CD4-positive, alpha-beta memory T cell (primary cell): Measurements from ENCODE around the gene SLC6A3. TPM values are rescaled to one million over a fixed set of nuclear protein-coding genes. Genes with fewer than 3 reads are reported as not detected.

Experiments
- CTCF ChIA-PET: fragments of 350-600 bp; sonication (Branson Sonifier 250); formaldehyde crosslinking; loops from one replicate; lab custom pipeline; 2021; ENCODE audit warnings: inconsistent platforms; ENCODE audit not compliant: partially characterized antibody; lab: Charles Lee
- POLR2A ChIA-PET: fragments of 350-600 bp; sonication (Branson Sonifier 250); formaldehyde crosslinking; loops from one replicate; lab custom pipeline; 2021; ENCODE audit not compliant: partially characterized antibody; lab: Charles Lee
- DNase-seq, 5 donors: peaks; one replicate each; pipeline versions ENCODE4 v3.0.0 to v3.0.0-alpha.2; 2020 to 2022; ENCODE audit warnings: mixed read lengths in 1 of 5
- H3K27ac ChIP-seq: one replicate; pipeline ENCODE4 v1.7.0; 2013; ENCODE audit warnings: low read depth, low read length
- H3K27me3 ChIP-seq: 2 replicates; pipeline ENCODE4 v1.7.0; 2013; ENCODE audit warnings: mild to moderate bottlenecking, low read length, moderate library complexity; ENCODE audit not compliant: insufficient read depth
- H3K36me3 ChIP-seq: 2 replicates; pipeline ENCODE4 v1.7.0; 2013; ENCODE audit warnings: mild to moderate bottlenecking, low read length, moderate library complexity; ENCODE audit not compliant: insufficient read depth
- H3K4me1 ChIP-seq: 2 replicates; pipeline ENCODE4 v1.7.0; 2013; ENCODE audit warnings: mild to moderate bottlenecking, low read length, moderate library complexity; ENCODE audit not compliant: insufficient read depth
- H3K4me3 ChIP-seq, 2 donors: one replicate each; pipeline ENCODE4 v1.7.0; 2013; ENCODE audit warnings: low read length in 2 of 2, mild to moderate bottlenecking in 1 of 2
- H3K9me3 ChIP-seq, 2 donors: one replicate each; pipeline ENCODE4 v1.7.0; 2013; ENCODE audit warnings: low read length in 2 of 2, control low read depth in 1 of 2; ENCODE audit not compliant: control insufficient read depth in 1 of 2
- H3K27ac Mint-ChIP-seq, 7 donors: one replicate each; pipeline ENCODE4 v1.8.0; 2020 to 2021; ENCODE audit warnings: mixed read lengths in 7 of 7, mild to moderate bottlenecking in 6 of 7, inconsistent platforms in 3 of 7, moderate library complexity in 3 of 7
- H3K27me3 Mint-ChIP-seq, 2 donors: one replicate each; pipeline ENCODE4 v1.8.0; 2020 to 2021; ENCODE audit warnings: mixed read lengths in 2 of 2
- H3K36me3 Mint-ChIP-seq, 2 donors: one replicate each; pipeline ENCODE4 v1.8.0; 2020 to 2021; ENCODE audit warnings: mixed read lengths in 2 of 2, inconsistent platforms in 1 of 2, mild to moderate bottlenecking in 1 of 2
- H3K4me1 Mint-ChIP-seq, 4 donors: one replicate each; pipeline ENCODE4 v1.8.0; 2020 to 2021; ENCODE audit warnings: mixed read lengths in 4 of 4, mild to moderate bottlenecking in 1 of 4
- H3K4me3 Mint-ChIP-seq, 8 donors: one replicate each; pipeline ENCODE4 v1.8.0; 2020 to 2021; ENCODE audit warnings: mixed read lengths in 8 of 8, mild to moderate bottlenecking in 7 of 8, moderate library complexity in 6 of 8, inconsistent platforms in 3 of 8
- H3K9me3 Mint-ChIP-seq, 8 donors: one replicate each; pipeline ENCODE4 v1.8.0; 2020 to 2021; ENCODE audit warnings: mixed read lengths in 8 of 8, mild to moderate bottlenecking in 5 of 8, inconsistent platforms in 3 of 8, moderate library complexity in 1 of 8
- intact Hi-C: fragments of 100-400 bp; cut with micrococcal nuclease; formaldehyde crosslinking; loops from one replicate; pipeline ENCODE4 v1.15.1; 2023
- polyA plus RNA-seq, 2 donors: library from polyadenylated mRNA; unstranded; fragments of 300-500 nt; fragmentation: Illumina TruSeq; gene quantifications; one replicate each; pipeline ENCODE4 v1.2.3, GENCODE V29; 2021
- total RNA-seq, 2 experiments: library from RNA; stranded (reverse); gene quantifications; one replicate each; pipeline ENCODE4 v1.2.3, GENCODE V29; 2021

SLC6A3 gene
- total and polyA plus RNA-seq, 4 experiments from 2014 or later: not detected

GRCh38 chr5:1345876-1346626 lies 99.2 kb downstream of the SLC6A3 start:
- Mint-ChIP-seq H3K4me1 (peaks cover 18 to 41% (median 33%) of the 10 kb centered on the region in 4 donors), H3K4me3 (peak overlapping the region; percentile 78 to 88 (median 82)), H3K9me3 (no peaks in the 10 kb centered on the region), H3K36me3 (peaks cover 11 to 18% of the 10 kb centered on the region in 2 donors), H3K27me3 (no peaks in the 10 kb centered on the region), H3K27ac (peak overlapping the region; percentile 79 to 94 (median 85))
- Histone ChIP-seq H3K4me1 (peaks cover 25% of the 10 kb centered on the region), H3K4me3 (peak overlapping the region in 1 of 2 donors; percentile 96), H3K27ac (peak overlapping the region; percentile 75), H3K27me3 (no peaks in the 10 kb centered on the region), H3K9me3 (no peaks in the 10 kb centered on the region), H3K36me3 (peaks cover 15% of the 10 kb centered on the region)
- no peak for DNase-seq
- ChIA-PET CTCF (interaction anchor here (1.3 kb wide), 1 partner anchor 39 kb away, joined by 3 read pairs; no protein-coding TSS in a partner anchor), POLR2A (interaction anchor here (1.0 to 4.4 kb wide), 8 partner anchors 9 to 178 kb away, joined by 4 to 53 read pairs (median 12); partner anchors contain the start of genes LPCAT1 and TERT)
- intact Hi-C loops: loop anchor here (1.0 to 10.0 kb wide), 5 partner anchors 30 to 449 kb away; partner anchors contain the start of genes MRPL36 and TERT

GRCh38 chr5:1344975-1345838 lies 100.0 kb downstream of the SLC6A3 start, which contains the start of gene CLPTM1L:
Gene CLPTM1L (minus strand): TSS chr5:1345099. CDS start chr5:1344841, 258 bp downstream.
- peak within 1 kb of the TSS; percentile 88 to 95 (median 92) for H3K4me3 Mint-ChIP-seq
- Histone ChIP-seq H3K36me3 (peaks cover 22% of the 10 kb centered on the region), H3K4me1 (peaks cover 25% of the 10 kb centered on the region), H3K27me3 (no peaks in the 10 kb centered on the region), H3K4me3 (peak within 1 kb of the TSS; percentile 86 to 96), H3K9me3 (no peaks in the 10 kb centered on the region), H3K27ac (peak within 1 kb of the TSS; percentile 75)
- no peaks in the 10 kb centered on the region for H3K27me3 Mint-ChIP-seq
- intact Hi-C loops: loop anchor here (1.0 to 10.0 kb wide), 5 partner anchors 29 to 450 kb away; partner anchors contain the start of genes MRPL36 and TERT
- peaks cover 16 to 22% of the 10 kb centered on the region in 2 donors for H3K36me3 Mint-ChIP-seq
- peaks cover 18 to 48% (median 35%) of the 10 kb centered on the region in 4 donors for H3K4me1 Mint-ChIP-seq
- DNase-seq: peak; percentile 83 to 91 (median 90)
- ChIA-PET CTCF (interaction anchor here (1.3 to 1.7 kb wide), 4 partner anchors 32 to 300 kb away, joined by 3 to 8 read pairs (median 4); no protein-coding TSS in a partner anchor), POLR2A (interaction anchor here (0.6 to 4.4 kb wide), 13 partner anchors 9 to 179 kb away, joined by 3 to 53 read pairs (median 5); partner anchors contain the start of genes LPCAT1 and TERT)
- peak within 1 kb of the TSS; percentile 82 to 98 (median 88) for H3K27ac Mint-ChIP-seq
- H3K9me3 Mint-ChIP-seq: no peaks in the 10 kb centered on the region

GRCh38 chr5:1343931-1344901 lies 101.0 kb downstream of the SLC6A3 start:
- Mint-ChIP-seq H3K4me1 (peaks cover 18 to 51% (median 38%) of the 10 kb centered on the region in 4 donors), H3K4me3 (peak overlapping the region; percentile 88 to 95 (median 92)), H3K27ac (peak overlapping the region; percentile 82 to 98 (median 88)), H3K27me3 (no peaks in the 10 kb centered on the region), H3K36me3 (peaks cover 19 to 26% of the 10 kb centered on the region in 2 donors), H3K9me3 (no peaks in the 10 kb centered on the region)
- no peaks in the 10 kb centered on the region for H3K27me3 ChIP-seq
- peak overlapping the region; percentile 66 to 73 for H3K4me3 ChIP-seq
- intact Hi-C loops: loop anchor here (10.0 kb wide), 1 partner anchor 451 kb away; the partner anchor contains the start of gene MRPL36
- H3K9me3 ChIP-seq: no peaks in the 10 kb centered on the region
- H3K4me1 ChIP-seq: peaks cover 25% of the 10 kb centered on the region
- POLR2A ChIA-PET: interaction anchor here (1.0 to 4.4 kb wide), 13 partner anchors 8 to 89 kb away, joined by 3 to 53 read pairs (median 5); partner anchors contain the start of gene TERT
- peaks cover 26% of the 10 kb centered on the region for H3K36me3 ChIP-seq
- H3K27ac ChIP-seq: peak overlapping the region; percentile 55
- CTCF ChIA-PET: interaction anchor here (0.7 to 1.7 kb wide), 5 partner anchors 29 to 301 kb away, joined by 3 to 8 read pairs (median 4); no protein-coding TSS in a partner anchor
- DNase-seq: peak in 2 of 5 donors; percentile 6 to 57

GRCh38 chr5:1343315-1343751 lies 101.9 kb downstream of the SLC6A3 start:
- peak overlapping the region in 6 of 7 donors; percentile 24 to 94 (median 59) for H3K27ac Mint-ChIP-seq
- intact Hi-C loops: loop anchor here (10.0 kb wide), 1 partner anchor 451 kb away; the partner anchor contains the start of gene MRPL36

More at GRCh38 chr5:1343315-1343751, 101.9 kb downstream of the SLC6A3 start:
- Histone ChIP-seq H3K36me3 (peaks cover 33% of the 10 kb centered on the region), H3K27me3 (no peaks in the 10 kb centered on the region), H3K27ac (no peak overlapping the region), H3K9me3 (no peaks in the 10 kb centered on the region), H3K4me1 (peaks cover 25% of the 10 kb centered on the region), H3K4me3 (no peak overlapping the region)
- ChIA-PET POLR2A (interaction anchor here (1.2 to 4.4 kb wide), 3 partner anchors 28 to 42 kb away, joined by 3 to 53 read pairs (median 22); no protein-coding TSS in a partner anchor), CTCF (interaction anchor here (1.3 to 1.5 kb wide), 3 partner anchors 28 to 175 kb away, joined by 4 to 5 read pairs (median 4); no protein-coding TSS in a partner anchor)
- Mint-ChIP-seq H3K4me3 (peak overlapping the region; percentile 4 to 95 (median 92)), H3K27me3 (no peaks in the 10 kb centered on the region), H3K36me3 (peaks cover 19 to 31% of the 10 kb centered on the region in 2 donors), H3K9me3 (no peaks in the 10 kb centered on the region), H3K4me1 (peaks cover 18 to 51% (median 38%) of the 10 kb centered on the region in 4 donors)
- DNase-seq: no peak
